ENCODE data around the gene SPRR5. TPM values are rescaled to one million over a fixed set of nuclear protein-coding genes. Genes with fewer than 3 reads are reported as not detected.
A peak's percentile ranks its signal among the peaks of the same experiment; 100 is the strongest.

Gene SPRR5
- total and polyA plus RNA-seq, 8 donors, result 1.0 TPM; not detected in 7

DNA sequence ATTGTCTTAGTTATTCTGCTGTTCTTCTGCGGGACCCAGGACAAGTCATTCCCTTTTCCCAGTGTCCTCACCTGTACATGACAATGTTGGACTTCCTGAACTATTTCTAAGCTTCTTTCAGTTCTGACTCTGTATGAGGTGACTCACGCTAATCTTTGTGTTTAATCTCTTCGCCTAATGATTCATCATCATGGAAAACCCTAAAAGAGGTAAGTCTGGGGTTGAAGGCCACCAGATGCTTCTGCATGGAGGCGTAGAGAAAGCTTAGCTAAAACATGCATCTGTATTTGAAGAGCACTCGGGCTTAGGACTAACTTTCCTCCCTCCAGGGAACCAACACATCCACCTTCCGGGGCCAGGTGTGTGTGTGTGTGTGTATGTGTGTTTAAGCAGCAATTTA, 7.4 kb downstream of the SPRR5 start:
- H3K36me3 ChIP-seq, result no peaks in the 10 kb centered on the region
- H3K4me3 ChIP-seq, result no peak overlapping the region
- TF ChIP-seq POLR2A (IDR thresholded peaks at IDR 0.05) (no peak), EP300 (IDR thresholded peaks at IDR 0.05) (no peak), POLR2AphosphoS5 (IDR thresholded peaks at IDR 0.05) (no peak), CTCF (IDR thresholded peaks at IDR 0.05) (no peak)
- H3K9me3 ChIP-seq, result no peaks in the 10 kb centered on the region
- H3K27me3 ChIP-seq, result no peaks in the 10 kb centered on the region
- 73 to 77% (median 75%) methylated on average over 6 of the region's 6 CpGs for WGBS, 5 donors
- no peak for DNase-seq
- intact Hi-C loops (cut with DNase I; ENCODE audit: low total_unique reads), result no loop called here
- peak overlapping the region in 1 of 5 donors; percentile 20 for H3K27ac ChIP-seq
- no peaks in the 10 kb centered on the region for H3K4me1 ChIP-seq

- peaks cover 0 to 5% (median 0%) of the 10 kb centered on the region in 3 donors for H3K27me3 ChIP-seq
- DNase-seq, result no peak
Observed at GRCh38 chr1:152957561-152957960, 10.6 kb downstream of the SPRR5 start.

GRCh38 chr1:152959273-152959672, 12.3 kb downstream of the SPRR5 start:
- 80 to 97% (median 87%) methylated on average over 3 of the region's 3 CpGs for WGBS, 5 donors

More at GRCh38 chr1:152957561-152957960, 10.6 kb downstream of the SPRR5 start:
- no peak overlapping the region for H3K4me3 ChIP-seq
- no peaks in the 10 kb centered on the region for H3K36me3 ChIP-seq
- H3K9me3 ChIP-seq, result no peaks in the 10 kb centered on the region
- H3K4me1 ChIP-seq, result no peaks in the 10 kb centered on the region
- no peak for TF ChIP-seq EP300 (IDR thresholded peaks at IDR 0.05)
- no peak for TF ChIP-seq CTCF (IDR thresholded peaks at IDR 0.05)
- no peak for TF ChIP-seq POLR2AphosphoS5 (IDR thresholded peaks at IDR 0.05)
- TF ChIP-seq POLR2A (IDR thresholded peaks at IDR 0.05), result no peak
- H3K27ac ChIP-seq, result no peak overlapping the region
- 84 to 89% (median 84%) methylated on average over 3 of the region's 3 CpGs for whole genome bisulfite sequencing, 5 donors
- intact Hi-C loops (cut with DNase I; ENCODE audit: low total_unique reads), result no loop called here

GRCh38 chr1:152959801-152960451, 12.9 kb downstream of the SPRR5 start:
- no peak for TF ChIP-seq POLR2A (IDR thresholded peaks at IDR 0.05)
- TF ChIP-seq EP300 (IDR thresholded peaks at IDR 0.05), result no peak
- no peak for TF ChIP-seq CTCF (IDR thresholded peaks at IDR 0.05)
- no peak for TF ChIP-seq POLR2AphosphoS5 (IDR thresholded peaks at IDR 0.05)
- Histone ChIP-seq H3K27me3 (peaks cover 0 to 5% (median 0%) of the 10 kb centered on the region in 3 donors), H3K9me3 (no peaks in the 10 kb centered on the region), H3K4me3 (no peak overlapping the region), H3K27ac (no peak overlapping the region), H3K4me1 (no peaks in the 10 kb centered on the region), H3K36me3 (no peaks in the 10 kb centered on the region)
- no peak for DNase-seq
- WGBS, 5 donors, result 89 to 97% (median 93%) methylated on average over 10 of the region's 10 CpGs
- intact Hi-C loops (cut with DNase I; ENCODE audit: low total_unique reads), result no loop called here

More at GRCh38 chr1:152959273-152959672, 12.3 kb downstream of the SPRR5 start:
- no peak for DNase-seq
- H3K27ac ChIP-seq, result no peak overlapping the region
- intact Hi-C loops (cut with DNase I; ENCODE audit: low total_unique reads), result no loop called here
- H3K27me3 ChIP-seq, result peaks cover 0 to 5% (median 0%) of the 10 kb centered on the region in 3 donors
- TF ChIP-seq POLR2AphosphoS5 (IDR thresholded peaks at IDR 0.05), result no peak
- TF ChIP-seq POLR2A (IDR thresholded peaks at IDR 0.05), result no peak
- H3K4me3 ChIP-seq, result no peak overlapping the region
- no peaks in the 10 kb centered on the region for H3K4me1 ChIP-seq
- no peaks in the 10 kb centered on the region for H3K36me3 ChIP-seq
- no peaks in the 10 kb centered on the region for H3K9me3 ChIP-seq

GRCh38 chr1:152960452-152961044, 13.5 kb downstream of the SPRR5 start:
- WGBS, 5 donors, result 62 to 72% (median 68%) methylated on average over 10 of the region's 10 CpGs
- Histone ChIP-seq H3K4me1 (no peaks in the 10 kb centered on the region), H3K4me3 (no peak overlapping the region), H3K36me3 (no peaks in the 10 kb centered on the region), H3K27me3 (peaks cover 0 to 5% (median 0%) of the 10 kb centered on the region in 3 donors), H3K27ac (no peak overlapping the region), H3K9me3 (no peaks in the 10 kb centered on the region)
- TF ChIP-seq CTCF (IDR thresholded peaks at IDR 0.05), result no peak
- TF ChIP-seq EP300 (IDR thresholded peaks at IDR 0.05), result no peak
- no peak for DNase-seq
- intact Hi-C loops (cut with DNase I; ENCODE audit: low total_unique reads), result no loop called here
